SKM-1 treated with dmso at 0.1 percent for 144 hours (cell line): ENCODE results near the gene SSC4D.
"Not testable (repeated sequence)": the region's sequence is repeated elsewhere in the genome, so short reads cannot be mapped to it uniquely, and the experiment has no call there.

Source experiments
- DNase-seq: peaks from one replicate; lab custom pipeline; 2025; ENCODE audit not compliant: unreplicated experiment; lab: John Stamatoyannopoulos, UW

Gene SSC4D

DNA sequence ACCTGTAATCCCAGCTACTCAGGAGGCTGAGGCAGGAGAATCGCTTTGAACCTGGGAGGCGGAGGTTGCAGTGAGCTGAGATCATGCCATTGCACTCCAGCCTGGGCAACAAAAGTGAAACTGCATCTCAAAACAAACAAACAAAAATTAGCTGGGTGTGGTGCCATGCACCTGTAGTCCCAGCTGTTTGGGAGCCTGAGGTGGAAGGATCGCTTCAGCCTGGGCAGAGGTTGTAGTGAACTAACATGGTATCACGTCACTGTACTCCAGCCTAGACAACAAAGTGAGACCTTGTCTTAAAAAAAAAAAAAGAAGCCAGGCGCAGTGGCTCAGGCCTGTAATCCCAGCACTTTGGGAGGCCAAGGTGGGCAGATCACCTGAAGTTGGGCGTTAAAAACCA, 21.7 kb downstream of the SSC4D start:
- DNase-seq: not testable (repeated sequence)

DNA sequence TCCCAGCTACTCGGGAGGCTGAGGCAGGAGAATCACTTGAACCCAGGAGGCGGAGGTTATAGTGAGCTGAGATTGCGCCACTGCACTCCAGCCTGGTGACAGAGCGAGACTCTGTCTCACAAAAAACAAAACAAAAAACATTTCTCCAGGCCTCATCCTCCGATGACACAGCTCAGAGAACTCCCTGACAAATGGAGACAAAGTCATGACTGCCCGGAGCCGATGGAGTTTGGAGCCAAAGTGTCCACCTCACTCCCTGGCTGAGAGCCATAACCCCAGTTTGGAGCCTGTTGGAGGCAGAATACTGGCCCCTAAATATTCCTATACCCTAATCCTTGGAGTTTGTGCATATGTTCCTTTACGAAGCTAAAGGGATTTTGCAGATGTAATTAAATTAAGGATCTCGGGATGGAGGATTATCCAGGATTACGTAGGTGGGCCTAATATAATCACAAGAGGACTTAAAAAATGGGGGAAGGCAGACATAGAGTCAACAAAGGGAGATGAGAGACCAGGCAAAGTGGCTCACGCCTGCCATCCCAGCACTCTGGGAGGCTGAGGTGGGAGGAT, 22.7 kb downstream of the SSC4D start:
- no peak for DNase-seq

DNA sequence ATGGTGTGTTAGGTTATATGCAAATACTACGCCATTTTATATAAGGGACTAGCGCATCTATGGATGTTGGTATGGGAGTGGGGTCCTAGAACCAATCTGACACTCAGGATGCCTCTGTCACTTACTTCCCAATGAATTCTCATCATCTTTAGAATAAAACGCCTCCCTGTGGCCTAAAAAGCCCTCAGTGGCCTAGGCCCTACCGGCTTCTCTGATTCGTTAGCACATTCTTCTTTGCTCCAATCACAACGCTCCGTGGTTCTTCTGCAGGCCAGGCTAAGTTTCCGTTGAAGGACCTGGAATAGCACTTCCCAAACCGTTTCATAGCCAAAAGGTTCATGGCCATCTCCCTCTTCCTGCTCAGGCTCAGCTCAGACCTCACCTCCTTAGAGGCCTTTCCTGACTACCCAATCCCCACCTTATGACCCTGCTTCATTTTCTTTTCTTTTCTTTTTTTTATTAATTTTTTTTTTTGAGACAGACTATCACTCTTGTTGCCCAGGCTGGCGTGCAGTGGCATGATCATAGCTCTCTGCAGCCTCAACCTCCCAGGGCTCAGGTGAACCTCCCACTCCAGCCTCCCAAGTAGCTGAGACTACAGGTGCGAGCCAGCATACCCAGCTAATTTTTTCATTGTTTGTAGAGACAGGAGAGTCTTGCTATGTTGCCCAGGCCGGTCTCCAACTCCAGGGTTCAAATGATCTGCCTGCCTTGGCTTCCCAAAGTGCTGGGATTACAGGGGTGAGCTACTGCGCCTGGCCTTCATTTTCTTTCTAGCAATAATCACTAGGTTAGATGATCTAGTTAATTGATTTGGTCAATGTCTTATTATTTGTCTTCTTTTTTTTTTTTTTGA, 26.2 kb downstream of the SSC4D start:
- DNase-seq: no peak

DNA sequence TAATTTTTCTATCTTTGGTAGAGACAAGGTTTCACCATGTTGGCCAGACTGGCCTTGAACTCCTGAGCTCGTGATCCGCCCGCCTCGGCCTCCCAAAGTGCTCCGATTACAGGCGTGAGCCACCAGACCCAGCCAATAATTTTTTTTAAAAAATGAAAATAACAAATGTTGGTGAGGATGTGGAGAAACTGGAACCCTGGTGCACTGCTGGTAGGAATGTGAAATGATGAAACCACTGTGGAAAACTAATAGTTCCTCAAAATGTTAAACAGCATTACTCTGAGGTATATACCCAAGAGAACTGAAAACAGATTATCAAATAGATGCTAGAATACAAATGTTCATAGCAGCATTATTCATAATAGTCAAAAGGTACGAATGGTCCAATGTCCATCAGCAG, 27.7 kb downstream of the SSC4D start:
- no peak for DNase-seq

DNA sequence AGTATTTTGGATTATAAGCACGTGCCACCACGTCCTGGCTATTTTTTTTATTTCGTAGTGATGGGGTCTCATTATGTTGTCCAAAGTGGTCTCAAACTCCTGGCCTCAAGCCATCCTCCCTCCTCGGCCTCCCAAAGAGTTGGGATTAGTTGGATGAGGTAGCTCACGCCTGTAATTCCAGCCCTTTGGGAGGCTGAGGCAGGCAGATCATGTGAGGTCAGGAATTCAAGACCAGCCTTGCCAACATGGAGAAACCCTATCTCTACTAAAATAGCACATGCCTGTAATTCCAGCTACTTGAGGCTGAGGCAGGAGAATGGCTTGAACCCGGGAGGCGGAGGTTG, 28.9 kb downstream of the SSC4D start:
- no peak for DNase-seq

DNA sequence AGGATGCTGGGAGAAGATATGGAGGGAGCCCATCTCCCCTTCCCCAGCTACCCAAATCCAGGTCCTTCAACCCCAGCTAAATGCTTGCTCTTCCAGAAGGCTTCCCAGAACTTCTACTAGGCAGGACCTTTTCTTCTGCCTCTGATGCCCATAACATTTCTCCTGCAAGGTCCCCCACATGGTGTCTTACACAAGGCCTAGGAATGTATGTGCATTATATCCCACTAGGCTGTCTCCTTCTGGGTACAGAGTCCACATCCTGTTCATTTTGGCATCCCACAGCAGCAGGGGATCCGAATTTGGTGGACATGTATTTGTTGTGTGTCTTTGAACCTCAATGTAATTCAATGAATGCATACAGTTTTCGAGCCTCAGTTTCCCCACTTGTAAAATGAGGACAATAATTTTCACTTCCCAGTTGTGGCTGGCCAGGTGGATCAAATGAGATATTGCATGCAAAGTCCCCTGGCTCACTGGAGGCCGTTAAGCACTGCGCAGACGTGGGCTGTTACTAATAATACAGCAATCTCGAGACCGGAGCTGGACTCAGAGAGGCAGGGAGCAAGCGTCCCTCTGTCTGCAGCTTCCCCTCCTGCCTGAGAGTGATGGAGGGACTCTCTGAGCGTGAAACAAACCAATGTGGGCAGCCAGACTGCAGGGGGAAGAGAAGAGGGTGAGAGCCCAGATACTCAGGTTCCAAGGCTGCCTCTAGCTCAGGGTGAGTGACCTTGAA, 32.1 kb downstream of the SSC4D start:
- DNase-seq: no peak

DNA sequence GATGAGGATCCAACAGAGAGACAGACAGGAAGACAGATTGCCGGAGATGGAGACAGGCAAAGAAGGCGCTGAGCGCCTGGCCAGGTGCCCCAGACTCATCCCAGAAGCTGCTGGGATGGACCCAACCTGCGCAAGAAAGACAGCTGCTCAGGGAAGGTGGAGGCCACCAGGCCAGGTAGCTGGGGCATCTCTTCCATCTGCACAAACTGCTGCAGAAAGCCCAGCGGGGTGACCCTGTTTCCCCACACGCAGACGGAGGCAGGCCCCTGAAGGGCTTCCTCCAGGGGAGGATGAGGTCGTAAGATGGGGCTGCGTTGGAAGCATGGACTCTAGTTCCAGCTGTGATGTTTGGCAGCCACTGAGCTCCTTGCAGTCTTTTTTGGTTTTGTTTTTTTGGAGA, 34.2 kb downstream of the SSC4D start:
- no peak for DNase-seq

DNA sequence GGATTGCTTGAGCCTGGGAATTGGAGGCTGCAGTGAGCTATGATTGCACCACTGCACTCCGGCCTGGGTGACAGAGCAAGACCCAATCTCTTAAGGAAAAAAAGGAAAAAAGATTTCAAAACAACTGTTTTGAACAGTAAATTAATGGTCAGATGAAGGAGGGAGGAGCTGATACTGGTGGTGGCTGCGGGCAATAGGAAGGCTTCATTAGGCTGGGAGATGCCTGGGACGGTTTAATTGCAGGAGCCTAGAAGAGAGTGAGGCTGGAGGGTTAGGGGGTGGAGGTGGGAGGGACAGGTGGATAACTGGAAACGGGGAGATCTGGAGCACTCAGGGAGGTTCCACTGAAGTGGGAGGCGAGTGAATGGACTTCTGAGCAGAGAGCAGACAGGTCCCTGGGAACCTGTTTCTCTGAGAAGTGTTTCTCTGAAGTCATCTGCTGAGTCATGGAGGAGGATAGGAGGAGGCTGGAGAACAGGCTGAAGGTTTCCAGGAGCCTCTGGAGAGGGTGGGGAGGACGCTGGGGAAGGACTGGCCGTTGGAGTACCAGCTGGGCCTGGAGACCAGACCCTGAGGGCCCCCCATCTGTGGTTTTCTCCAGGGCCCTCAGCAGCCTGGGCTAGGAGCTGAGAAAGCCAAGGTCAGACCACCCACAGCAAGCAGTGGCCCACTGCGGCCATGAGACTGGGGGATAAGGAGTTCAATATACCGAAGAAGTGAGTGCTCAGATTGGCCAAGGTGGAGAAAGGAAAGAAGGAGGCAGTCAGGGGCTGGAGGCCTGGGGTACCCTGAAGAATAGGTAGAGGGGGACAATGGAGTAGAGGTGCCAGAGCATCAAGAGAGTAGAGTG, 36.3 kb downstream of the SSC4D start:
- no peak for DNase-seq

DNA sequence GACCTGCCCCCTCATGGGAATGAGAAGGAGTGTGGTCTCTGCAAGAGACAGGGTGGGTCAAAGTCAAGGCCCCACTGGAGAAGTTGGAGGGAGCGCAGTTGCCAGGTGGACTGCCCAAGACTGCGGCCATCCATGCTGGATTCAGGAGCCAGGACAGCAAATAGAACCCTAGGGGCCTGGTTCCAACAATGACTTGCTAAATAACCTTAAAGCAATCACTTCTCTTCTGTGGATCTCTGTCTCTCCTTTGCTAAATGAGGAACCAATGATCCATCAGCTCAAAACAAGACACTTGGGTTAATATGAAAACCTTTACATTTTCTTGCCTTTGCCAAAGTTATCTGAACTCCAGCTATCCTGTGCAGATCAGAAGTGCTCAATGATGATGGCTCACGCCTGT, 38.1 kb downstream of the SSC4D start:
- DNase-seq: no peak

DNA sequence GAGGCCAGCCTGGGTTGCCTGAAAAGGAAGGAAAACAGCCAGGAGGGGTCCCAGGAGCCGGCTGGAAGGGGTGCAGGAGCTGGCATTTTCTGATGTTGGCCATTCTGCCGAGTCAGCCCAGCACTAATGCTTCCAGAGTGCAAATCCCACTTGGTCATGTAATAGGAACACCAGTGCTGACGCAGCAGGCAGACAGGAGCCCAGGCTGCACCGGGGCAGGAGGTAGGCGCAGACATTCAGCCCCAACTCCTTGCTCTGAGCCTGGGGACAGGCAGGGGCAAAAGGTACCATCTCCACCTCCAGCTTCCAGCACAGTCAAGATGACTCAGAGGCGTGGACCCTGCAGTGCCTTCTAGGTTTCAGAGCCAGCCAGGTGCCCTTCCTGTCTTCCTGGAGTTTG, 40.5 kb downstream of the SSC4D start:
- no peak for DNase-seq

DNA sequence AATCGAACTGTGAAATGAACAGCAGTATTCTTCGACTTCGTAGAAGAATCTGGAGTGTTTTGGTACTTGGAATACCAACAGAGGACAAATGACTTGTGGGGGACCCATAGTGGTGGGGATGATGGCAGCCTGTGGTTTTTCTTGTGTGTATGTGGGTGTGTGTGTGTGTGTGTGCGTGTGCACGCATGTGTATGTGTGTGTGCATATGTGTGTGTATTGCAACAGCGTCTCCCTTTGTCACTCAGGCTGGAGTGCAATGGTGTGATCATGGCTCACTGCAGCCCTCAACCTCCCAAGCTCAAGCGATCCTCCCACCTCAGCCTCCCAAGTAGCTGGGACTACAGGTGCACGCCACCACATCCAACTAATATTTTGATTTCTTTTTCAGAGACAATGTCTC, 41.3 kb downstream of the SSC4D start:
- DNase-seq: no peak

DNA sequence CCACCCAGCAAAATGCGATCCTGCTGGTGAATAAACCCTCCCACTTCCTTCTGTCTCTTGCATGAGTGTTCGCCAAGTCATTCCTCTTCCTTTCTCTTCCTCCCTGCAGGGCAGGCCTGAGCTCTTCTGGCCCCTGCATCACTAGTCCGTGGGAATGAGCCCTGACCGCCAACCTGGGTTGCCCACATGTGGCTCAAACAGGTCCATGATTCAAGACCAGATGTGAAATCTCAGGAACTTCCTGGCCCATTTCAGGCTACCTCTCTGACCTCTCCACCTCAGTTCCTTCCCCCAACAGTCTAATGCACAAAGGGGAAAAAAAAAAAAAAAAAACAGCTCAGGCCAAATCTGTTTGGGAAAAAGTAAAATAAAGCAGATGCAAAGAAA, 45.3 kb downstream of the SSC4D start:
- peak; percentile 64 for DNase-seq

DNA sequence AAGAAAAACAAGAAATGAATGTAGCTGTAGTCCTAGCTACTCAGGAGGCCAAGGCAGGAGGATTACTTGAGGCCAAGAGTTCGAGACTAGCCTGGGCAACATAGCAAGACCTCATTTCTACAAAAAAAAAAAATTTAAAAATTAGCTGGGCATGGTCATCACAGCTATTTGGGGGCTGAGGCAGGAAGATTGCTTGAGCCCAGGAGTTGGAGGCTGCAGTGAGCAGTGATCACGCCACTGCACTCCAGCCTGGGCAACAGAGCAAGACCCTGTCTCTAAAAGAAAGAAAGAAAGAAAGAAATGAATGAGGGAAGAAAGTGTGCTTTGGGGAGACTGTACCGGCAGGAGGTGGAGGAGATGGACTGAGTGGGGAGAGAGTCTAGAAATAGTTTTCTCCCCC, 45.7 kb downstream of the SSC4D start:
- not testable (repeated sequence) for DNase-seq

DNA sequence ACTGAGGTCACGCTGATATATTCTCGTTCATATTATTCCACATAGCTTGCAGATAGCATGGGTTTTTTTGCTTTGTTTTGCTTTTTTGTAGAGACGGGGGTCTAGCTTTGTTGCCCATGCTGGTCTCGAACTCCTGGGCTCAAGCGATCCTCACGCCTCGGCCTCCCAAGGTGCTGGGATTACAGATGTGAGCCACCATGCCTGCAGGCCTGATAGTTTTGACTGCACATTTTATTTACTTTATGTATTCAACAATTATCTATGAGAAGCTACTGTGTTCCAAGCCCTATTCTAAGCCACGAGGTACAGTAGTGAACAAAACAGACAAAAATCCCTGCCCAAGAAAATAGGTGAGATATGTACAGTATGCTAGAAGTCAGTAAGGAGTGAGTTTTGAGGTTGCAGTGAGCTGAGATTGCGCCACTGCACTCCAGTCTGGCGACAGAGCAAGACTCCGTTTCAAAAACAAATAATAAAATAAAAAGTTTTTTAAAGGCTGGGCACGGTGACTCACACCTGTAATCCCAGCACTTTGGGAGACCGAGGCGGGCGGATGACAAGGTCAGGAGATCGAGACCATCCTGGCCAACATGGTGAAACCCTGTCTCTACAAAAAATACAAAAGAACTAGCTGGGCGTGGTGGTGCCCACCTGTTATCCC, 49.4 kb downstream of the SSC4D start:
- no peak for DNase-seq

DNA sequence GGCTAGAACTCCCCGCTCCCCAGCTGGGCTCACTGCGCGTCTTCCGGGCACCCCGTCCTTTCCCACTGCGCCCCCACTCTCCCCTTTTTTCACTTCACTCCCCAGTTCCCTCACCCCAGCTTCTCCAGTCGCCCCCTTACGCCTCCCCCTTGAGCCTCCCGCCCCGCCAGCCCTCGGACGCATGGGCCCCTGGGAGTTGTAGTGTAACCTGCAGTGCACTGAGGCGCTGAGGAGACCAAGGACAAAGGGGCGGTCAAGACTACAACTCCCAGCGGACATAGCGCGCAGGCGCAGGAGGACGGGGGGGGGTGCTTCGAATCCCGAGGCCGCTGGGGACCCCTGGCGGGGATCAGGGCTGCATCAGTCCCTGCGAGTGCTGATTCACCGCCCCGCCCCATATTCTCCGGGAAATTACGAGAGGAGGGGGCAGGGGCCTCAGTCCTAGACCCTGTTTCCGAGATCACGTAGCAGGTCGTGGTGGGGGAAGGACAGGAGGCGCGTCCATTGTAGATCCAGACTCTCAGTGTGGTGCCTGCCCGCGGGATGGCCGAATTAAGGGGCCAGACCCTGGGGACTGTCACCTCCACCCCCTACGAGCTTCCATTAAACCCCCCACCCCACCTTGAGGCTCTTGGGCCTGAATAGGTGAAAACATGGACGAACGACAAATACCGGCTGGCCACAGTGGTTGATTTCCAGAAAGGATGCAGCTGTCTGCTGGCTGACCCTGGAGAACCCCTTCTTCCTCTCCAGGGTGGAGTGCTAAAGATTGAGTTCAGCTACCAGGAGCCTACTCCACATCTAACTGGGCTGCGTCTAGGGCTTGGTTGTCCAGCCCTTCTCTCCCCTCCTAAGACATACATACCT, 50.2 kb downstream of the SSC4D start:
- DNase-seq: peak; percentile 94

DNA sequence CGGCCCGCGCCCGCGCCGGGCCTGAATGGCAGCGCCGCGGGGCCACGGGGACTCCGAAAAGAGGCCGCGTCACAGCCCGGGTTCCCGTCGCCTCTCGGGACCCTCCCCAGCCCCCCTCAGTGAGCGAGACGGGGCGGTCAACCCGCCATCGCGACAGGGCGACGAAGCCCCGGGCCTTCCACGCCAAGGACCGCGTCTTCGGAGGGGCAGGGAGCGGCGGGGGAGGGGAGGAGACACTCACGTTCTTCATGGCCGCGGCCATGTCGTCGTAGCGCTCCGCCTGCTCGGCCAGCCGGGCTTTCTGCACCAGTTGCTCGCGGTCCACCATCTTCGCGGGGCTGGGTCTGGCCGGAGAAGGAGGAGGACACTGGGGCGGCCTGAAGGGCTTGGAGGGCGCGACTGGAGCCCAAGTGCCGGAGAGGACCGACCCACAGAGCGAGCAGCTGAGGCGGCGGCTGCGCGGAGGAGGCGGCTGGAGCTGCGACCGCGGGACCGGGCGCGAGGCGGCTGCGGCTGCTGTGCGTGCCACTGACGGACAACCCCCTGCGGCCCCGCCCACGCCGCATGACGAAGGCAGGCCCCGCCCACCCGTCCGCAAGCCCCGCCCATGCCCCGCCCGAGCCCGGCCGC, 50.9 kb downstream of the SSC4D start, which contains the start of gene YWHAG:
Gene YWHAG, minus strand, starts transcription at position 511 of the 630 bp plus-strand sequence. Its CDS starts 183 bp downstream, at position 328.
- DNase-seq: peak; percentile 80

DNA sequence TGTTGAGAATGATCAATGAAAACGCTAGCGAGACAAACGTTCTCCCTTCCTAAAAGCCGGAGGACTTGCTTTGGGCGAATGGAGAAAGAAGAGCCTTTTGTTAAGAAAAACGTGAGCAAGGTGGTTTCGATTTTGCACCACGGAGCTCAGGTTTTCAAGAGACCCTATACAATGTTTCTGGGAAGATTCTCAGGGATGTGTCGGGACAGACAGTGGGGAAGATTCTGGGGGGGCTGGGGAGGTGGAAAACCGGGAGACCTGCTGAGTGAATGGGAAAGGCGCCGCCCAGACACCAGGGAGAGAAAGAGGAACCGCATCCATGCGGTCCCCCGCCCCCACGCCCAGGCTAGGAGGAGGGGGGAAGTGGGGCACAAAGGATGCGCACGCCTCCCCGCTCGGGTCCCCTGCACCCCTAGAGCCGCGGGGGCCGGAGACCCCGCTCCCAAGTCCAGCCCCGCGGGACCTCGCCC, 51.5 kb downstream of the SSC4D start:
- peak; percentile 44 for DNase-seq

DNA sequence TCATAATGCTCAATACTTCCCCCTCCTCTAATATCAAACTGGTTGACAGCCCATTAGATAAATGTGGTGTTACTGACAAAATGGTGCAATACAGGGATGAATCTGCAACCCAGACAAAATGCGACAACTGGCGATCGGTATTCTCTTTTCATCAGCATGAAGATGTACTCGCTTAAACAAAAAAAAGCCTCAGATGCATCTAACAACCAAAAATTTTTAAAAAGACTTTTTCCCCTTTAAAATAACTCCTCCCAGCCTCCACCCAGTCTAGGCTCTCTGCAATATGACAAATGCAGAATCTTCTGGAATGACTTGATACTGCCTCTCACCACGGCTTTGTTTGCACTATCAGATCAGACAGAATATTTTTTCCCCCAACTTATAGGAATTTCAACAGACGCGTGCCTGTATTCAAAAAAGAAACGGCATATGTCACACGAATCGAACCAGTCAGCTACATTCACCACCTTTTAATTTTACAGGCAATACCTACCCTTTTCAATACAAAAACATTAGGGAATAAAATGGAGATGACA, 52.0 kb downstream of the SSC4D start:
- no peak for DNase-seq

DNA sequence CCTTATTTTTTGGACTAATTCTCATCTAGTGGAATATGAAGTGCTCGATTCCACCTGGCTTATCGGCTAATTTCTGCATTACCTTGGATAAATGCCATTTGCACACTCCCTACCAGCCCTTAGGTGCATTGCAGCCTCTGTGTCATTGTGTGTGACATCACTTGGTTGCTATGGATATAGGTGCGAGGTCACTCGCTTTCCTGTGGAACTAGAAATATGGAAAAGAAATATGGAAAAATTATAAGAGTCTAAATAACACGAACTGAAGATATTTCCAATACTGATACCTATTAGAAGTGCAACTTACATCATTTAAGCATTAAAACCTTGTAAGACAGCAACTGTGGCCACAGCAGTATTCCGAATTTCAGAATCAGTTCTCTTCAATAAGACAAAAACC, 52.7 kb downstream of the SSC4D start:
- no peak for DNase-seq
